ENCODE data around the gene C12orf57. TPM values are rescaled to one million over a fixed set of nuclear protein-coding genes. Genes with fewer than 3 reads are reported as not detected.

C12orf57 gene
- total and polyA plus RNA-seq, 2 experiments from 2014 or later, result 204 to 262 TPM

GRCh38 chr12:6944381-6945186 lies 762 bp downstream of the C12orf57 start:
- ATAC-seq (peak; percentile 45), DNase-seq (ENCODE audit: low spot score) (peak; percentile 97)
- TF ChIP-seq, protein P1, sequence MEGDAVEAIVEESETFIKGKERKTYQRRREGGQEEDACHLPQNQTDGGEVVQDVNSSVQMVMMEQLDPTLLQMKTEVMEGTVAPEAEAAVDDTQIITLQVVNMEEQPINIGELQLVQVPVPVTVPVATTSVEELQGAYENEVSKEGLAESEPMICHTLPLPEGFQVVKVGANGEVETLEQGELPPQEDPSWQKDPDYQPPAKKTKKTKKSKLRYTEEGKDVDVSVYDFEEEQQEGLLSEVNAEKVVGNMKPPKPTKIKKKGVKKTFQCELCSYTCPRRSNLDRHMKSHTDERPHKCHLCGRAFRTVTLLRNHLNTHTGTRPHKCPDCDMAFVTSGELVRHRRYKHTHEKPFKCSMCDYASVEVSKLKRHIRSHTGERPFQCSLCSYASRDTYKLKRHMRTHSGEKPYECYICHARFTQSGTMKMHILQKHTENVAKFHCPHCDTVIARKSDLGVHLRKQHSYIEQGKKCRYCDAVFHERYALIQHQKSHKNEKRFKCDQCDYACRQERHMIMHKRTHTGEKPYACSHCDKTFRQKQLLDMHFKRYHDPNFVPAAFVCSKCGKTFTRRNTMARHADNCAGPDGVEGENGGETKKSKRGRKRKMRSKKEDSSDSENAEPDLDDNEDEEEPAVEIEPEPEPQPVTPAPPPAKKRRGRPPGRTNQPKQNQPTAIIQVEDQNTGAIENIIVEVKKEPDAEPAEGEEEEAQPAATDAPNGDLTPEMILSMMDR (conservative IDR thresholded peaks at IDR 0.05; ENCODE audit: low read depth in 2 of 2), result peak; percentile 62 to 93
- TF ChIP-seq CREB1 (CRISPR knock-in tag; IDR thresholded peaks at IDR 0.05; ENCODE audit: low read depth) (peak; percentile 65), POLR2AphosphoS5 (IDR thresholded peaks at IDR 0.05; ENCODE audit: low read depth) (peak; percentile 49; the same call in 1 of the 2 replicates), NANOG (IDR thresholded peaks at IDR 0.05; ENCODE audit: borderline replicate concordance) (no peak), STAT1 (IDR thresholded peaks at IDR 0.05; ENCODE audit: unreplicated experiment) (no peak), JUNB (IDR thresholded peaks at IDR 0.05; ENCODE audit: unreplicated experiment) (no peak)
- peaks cover 54% of the 10 kb centered on the region for H3K27me3 Mint-ChIP-seq (ENCODE audit: insufficient read depth, low read depth, poor library complexity)
- H3K36me3 Mint-ChIP-seq (ENCODE audit: low read depth), result peaks cover 21% of the 10 kb centered on the region
- peaks cover 46% of the 10 kb centered on the region for H3K4me1 Mint-ChIP-seq
- Histone ChIP-seq H2AFZ (no peak overlapping the region), H4K20me1 (replicated peaks; ENCODE audit: insufficient read depth) (no peaks in the 10 kb centered on the region; the same call in 1 of the 2 replicates), H3K79me2 (replicated peaks; ENCODE audit: insufficient read depth) (0 out of 2 replicates have a peak, but pooled peaks cover 6% of the 10 kb centered on the region), H3F3A (replicated peaks; ENCODE audit: low read depth) (peaks cover 31% of the 10 kb centered on the region), H3K36me3 (ENCODE audit: insufficient read depth) (no peaks in the 10 kb centered on the region), H3K9me2 (ENCODE audit: insufficient read depth) (no peaks in the 10 kb centered on the region), H3K4me3 (peak overlapping the region; percentile 70), H3K4me1 (ENCODE audit: insufficient read depth) (peaks cover 20% of the 10 kb centered on the region), H3K27me3 (ENCODE audit: insufficient read depth) (no peaks in the 10 kb centered on the region), H3K4me2 (peak overlapping the region; percentile 79), H3K27ac (ENCODE audit: low read depth) (peak overlapping the region; percentile 87)
- peaks cover 2% of the 10 kb centered on the region; the same call in 2 of the 3 replicates for H3K9me3 Mint-ChIP-seq
- peak overlapping the region; percentile 96 for H3K4me3 Mint-ChIP-seq
- H3K27ac Mint-ChIP-seq, result peak overlapping the region; percentile 100

DNA sequence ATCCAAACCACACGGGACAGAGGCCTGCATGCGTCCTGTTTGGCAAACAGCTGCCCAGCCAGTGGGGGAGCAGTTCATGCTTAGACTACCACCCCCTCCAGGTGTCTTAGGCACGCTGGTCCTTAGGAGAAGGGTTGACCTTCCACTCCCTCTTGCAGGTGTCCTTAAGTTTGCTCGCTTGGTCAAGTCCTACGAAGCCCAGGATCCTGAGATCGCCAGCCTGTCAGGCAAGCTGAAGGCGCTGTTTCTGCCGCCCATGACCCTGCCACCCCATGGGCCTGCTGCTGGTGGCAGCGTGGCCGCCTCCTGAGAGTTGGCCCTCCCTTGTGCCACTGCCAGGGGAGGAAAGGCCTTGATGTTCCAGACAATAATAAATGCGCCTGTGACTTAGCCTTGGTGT lies 1.8 kb downstream of the C12orf57 start:
- 0 out of 2 replicates have a peak, but pooled peaks cover 5% of the 10 kb centered on the region for H3K79me2 ChIP-seq (replicated peaks; ENCODE audit: insufficient read depth)
- H3K27ac ChIP-seq (ENCODE audit: low read depth), result peak overlapping the region; percentile 85
- DNase-seq (ENCODE audit: low spot score) (no peak), ATAC-seq (no peak)
- peaks cover 27% of the 10 kb centered on the region for H3F3A ChIP-seq (replicated peaks; ENCODE audit: low read depth)
- no peak overlapping the region for H2AFZ ChIP-seq
- peaks cover 45% of the 10 kb centered on the region for H3K4me1 Mint-ChIP-seq
- H3K9me3 Mint-ChIP-seq, result peaks cover 2% of the 10 kb centered on the region; the same call in 2 of the 3 replicates
- H4K20me1 ChIP-seq (replicated peaks; ENCODE audit: insufficient read depth), result no peaks in the 10 kb centered on the region; the same call in 1 of the 2 replicates
- no peaks in the 10 kb centered on the region for H3K9me2 ChIP-seq (ENCODE audit: insufficient read depth)
- peak overlapping the region; percentile 63 for H3K27ac Mint-ChIP-seq
- TF ChIP-seq CREB1 (CRISPR knock-in tag; IDR thresholded peaks at IDR 0.05; ENCODE audit: low read depth) (no peak), NANOG (IDR thresholded peaks at IDR 0.05; ENCODE audit: borderline replicate concordance) (no peak), ZNF331 (CRISPR knock-in tag; IDR thresholded peaks at IDR 0.05; ENCODE audit: low read depth) (no peak)
- H3K4me1 ChIP-seq (ENCODE audit: insufficient read depth), result peaks cover 20% of the 10 kb centered on the region
- H3K4me3 Mint-ChIP-seq, result peak overlapping the region; percentile 96
- H3K27me3 Mint-ChIP-seq (ENCODE audit: insufficient read depth, low read depth, poor library complexity), result peaks cover 46% of the 10 kb centered on the region
- H3K4me3 ChIP-seq, result peak overlapping the region; percentile 70
- no peaks in the 10 kb centered on the region for H3K36me3 ChIP-seq (ENCODE audit: insufficient read depth)
- peaks cover 12% of the 10 kb centered on the region for H3K36me3 Mint-ChIP-seq (ENCODE audit: low read depth)
- H3K4me2 ChIP-seq, result peak overlapping the region; percentile 79
- H3K27me3 ChIP-seq (ENCODE audit: insufficient read depth), result no peaks in the 10 kb centered on the region
